PC-9 (cell line): Measurements from ENCODE around the gene ARHGEF3.

Source experiments
- CTCF ChIP-seq: fragments of 200-600 bp; sonication (generic); conservative IDR thresholded peaks from 2 replicates; pipeline ENCODE4 v1.6.1; 2017; ENCODE audit warnings: mixed run types, antibody characterized with exemption, mild to moderate bottlenecking, moderate library complexity
- EZH2 ChIP-seq: fragments of 200-600 bp; sonication (generic); IDR thresholded peaks from 2 replicates; pipeline ENCODE4 v1.8.0; 2017; ENCODE audit warnings: antibody characterized with exemption, low read depth

- TF ChIP-seq CTCF (no peak), EZH2 (no peak)
Observed at GRCh38 chr3:56788521-56788920, 13.2 kb downstream of the ARHGEF3 start.
